Activated CD4-positive, alpha-beta T cell treated with anti-CD3 and anti-CD28 coated beads, Interleukin-2, amount 10 ng/mL, durations not matched to agents 7 days and 5 days (primary cell): ENCODE results near the gene CUL4B. TPM values are rescaled to one million over a fixed set of nuclear protein-coding genes. Genes with fewer than 3 reads are reported as not detected.
"Not testable (repeated sequence)": the region's sequence is repeated elsewhere in the genome, so short reads cannot be mapped to it uniquely, and the experiment has no call there.

ENCODE experiments used
- CTCF ChIA-PET: fragments of 350-600 bp; sonication (Branson Sonifier 250); formaldehyde crosslinking; loops from one replicate; lab custom pipeline; 2021; ENCODE audit warnings: antibody characterized with exemption; lab: Charles Lee
- POLR2A ChIA-PET: fragments of 350-600 bp; sonication (Branson Sonifier 250); formaldehyde crosslinking; loops from one replicate; lab custom pipeline; 2021; ENCODE audit warnings: antibody characterized with exemption; lab: Charles Lee
- DNase-seq: peaks from one replicate; pipeline ENCODE4 v3.0.0-alpha.2; 2020
- H3K27ac Mint-ChIP-seq: one replicate; pipeline ENCODE4 v1.8.0; 2021; ENCODE audit warnings: mild to moderate bottlenecking, moderate library complexity, mixed read lengths
- H3K27me3 Mint-ChIP-seq: one replicate; pipeline ENCODE4 v1.8.0; 2021; ENCODE audit warnings: mixed read lengths
- H3K36me3 Mint-ChIP-seq: one replicate; pipeline ENCODE4 v1.8.0; 2021; ENCODE audit warnings: low read depth, mixed read lengths
- H3K4me1 Mint-ChIP-seq: one replicate; pipeline ENCODE4 v1.8.0; 2021; ENCODE audit warnings: mixed read lengths
- H3K4me3 Mint-ChIP-seq: one replicate; pipeline ENCODE4 v1.8.0; 2021; ENCODE audit warnings: mild to moderate bottlenecking, moderate library complexity, mixed read lengths
- H3K9me3 Mint-ChIP-seq: one replicate; pipeline ENCODE4 v1.8.0; 2021; ENCODE audit warnings: mixed read lengths
- total RNA-seq, 2 experiments: library from RNA; stranded (reverse); gene quantifications; one replicate each; pipeline ENCODE4 v1.2.3, GENCODE V29; 2021

The CUL4B gene
- total RNA-seq, 2 experiments from 2014 or later: 44.8 to 46.2 TPM

- H3K27me3 Mint-ChIP-seq: no peaks in the 10 kb centered on the region
- DNase-seq: no peak
- H3K4me1 Mint-ChIP-seq: no peaks in the 10 kb centered on the region
- no peaks in the 10 kb centered on the region for H3K36me3 Mint-ChIP-seq
- H3K4me3 Mint-ChIP-seq: no peak overlapping the region
- ChIA-PET POLR2A (no interaction called here), CTCF (no interaction called here)
- H3K9me3 Mint-ChIP-seq: no peaks in the 10 kb centered on the region
- H3K27ac Mint-ChIP-seq: no peak overlapping the region
These were observed 48.5 kb downstream of the CUL4B start for GRCh38 chrX:120512222-120512621.

- no peak for DNase-seq
- Mint-ChIP-seq H3K36me3 (no peaks in the 10 kb centered on the region), H3K27ac (no peak overlapping the region), H3K4me1 (no peaks in the 10 kb centered on the region), H3K4me3 (no peak overlapping the region), H3K27me3 (peaks cover 5% of the 10 kb centered on the region), H3K9me3 (no peaks in the 10 kb centered on the region)
- ChIA-PET POLR2A (no interaction called here), CTCF (no interaction called here)
These were observed 56.2 kb downstream of the CUL4B start for GRCh38 chrX:120504569-120504968.

GRCh38 chrX:120499301-120500072 lies 61.3 kb downstream of the CUL4B start:
- H3K9me3 Mint-ChIP-seq: no peaks in the 10 kb centered on the region
- no peak for DNase-seq
- H3K4me3 Mint-ChIP-seq: no peak overlapping the region
- ChIA-PET CTCF (interaction anchor here (0.6 to 0.7 kb wide), 2 partner anchors 22 to 107 kb away, joined by 3 to 4 read pairs; no protein-coding TSS in a partner anchor), POLR2A (no interaction called here)
- H3K4me1 Mint-ChIP-seq: peaks cover 8% of the 10 kb centered on the region
- peaks cover 5% of the 10 kb centered on the region for H3K27me3 Mint-ChIP-seq
- H3K27ac Mint-ChIP-seq: no peak overlapping the region
- no peaks in the 10 kb centered on the region for H3K36me3 Mint-ChIP-seq

- not testable (repeated sequence) for H3K27ac Mint-ChIP-seq
- CTCF ChIA-PET: interaction anchor here (0.6 kb wide), 1 partner anchor 10 kb away, joined by 3 read pairs; no protein-coding TSS in a partner anchor
These were observed 70.6 kb downstream of the CUL4B start for GRCh38 chrX:120490119-120490518.

GRCh38 chrX:120486786-120487185 lies 74.0 kb downstream of the CUL4B start:
- no peaks in the 10 kb centered on the region for H3K36me3 Mint-ChIP-seq
- no peak overlapping the region for H3K4me3 Mint-ChIP-seq
- no peak overlapping the region for H3K27ac Mint-ChIP-seq
- H3K9me3 Mint-ChIP-seq: no peaks in the 10 kb centered on the region
- no peak for DNase-seq
- CTCF ChIA-PET: interaction anchor here (0.6 to 1.4 kb wide), 5 partner anchors 10 to 286 kb away, joined by 3 to 8 read pairs (median 3); partner anchors contain the start of gene LAMP2
- H3K27me3 Mint-ChIP-seq: no peaks in the 10 kb centered on the region
- peaks cover 29% of the 10 kb centered on the region for H3K4me1 Mint-ChIP-seq
- POLR2A ChIA-PET: interaction anchor here (0.5 kb wide), 1 partner anchor 138 kb away, joined by 3 read pairs; no protein-coding TSS in a partner anchor

More at GRCh38 chrX:120490119-120490518, 70.6 kb downstream of the CUL4B start:
- H3K27me3 Mint-ChIP-seq, DNase-seq, H3K9me3 Mint-ChIP-seq, H3K36me3 Mint-ChIP-seq, H3K4me3 Mint-ChIP-seq, POLR2A ChIA-PET: not testable (repeated sequence)
- H3K4me1 Mint-ChIP-seq: peaks cover 28% of the 10 kb centered on the region

- POLR2A ChIA-PET: interaction anchor here (0.5 kb wide), 1 partner anchor 139 kb away, joined by 3 read pairs; no protein-coding TSS in a partner anchor
- Mint-ChIP-seq H3K9me3 (no peaks in the 10 kb centered on the region), H3K27me3 (no peaks in the 10 kb centered on the region), H3K27ac (peak overlapping the region; percentile 95), H3K36me3 (no peaks in the 10 kb centered on the region), H3K4me1 (peaks cover 29% of the 10 kb centered on the region), H3K4me3 (peak overlapping the region; percentile 78)
- peak; percentile 53 for DNase-seq
- CTCF ChIA-PET: interaction anchor here (0.5 to 1.4 kb wide), 10 partner anchors 9 to 289 kb away, joined by 3 to 8 read pairs (median 3); partner anchors contain the start of gene LAMP2
These were observed 74.9 kb downstream of the CUL4B start for GRCh38 chrX:120485638-120486520.

- H3K36me3 Mint-ChIP-seq: no peaks in the 10 kb centered on the region
- DNase-seq: no peak
- no peaks in the 10 kb centered on the region for H3K9me3 Mint-ChIP-seq
These were observed 75.5 kb downstream of the CUL4B start for GRCh38 chrX:120485315-120485637.

GRCh38 chrX:120477453-120477852 lies 83.3 kb downstream of the CUL4B start:
- no peaks in the 10 kb centered on the region for H3K36me3 Mint-ChIP-seq
- POLR2A ChIA-PET: interaction anchor here (0.6 kb wide), 1 partner anchor 69 kb away, joined by 4 read pairs; no protein-coding TSS in a partner anchor
- H3K4me3 Mint-ChIP-seq: no peak overlapping the region
- H3K27ac Mint-ChIP-seq: no peak overlapping the region
- H3K4me1 Mint-ChIP-seq: peaks cover 4% of the 10 kb centered on the region
- no peak for DNase-seq
- no peaks in the 10 kb centered on the region for H3K27me3 Mint-ChIP-seq
- no peaks in the 10 kb centered on the region for H3K9me3 Mint-ChIP-seq
- CTCF ChIA-PET: interaction anchor here (1.0 to 2.6 kb wide), 2 partner anchors 9 to 22 kb away, joined by 3 to 8 read pairs; no protein-coding TSS in a partner anchor

More at GRCh38 chrX:120485315-120485637, 75.5 kb downstream of the CUL4B start:
- Mint-ChIP-seq H3K4me3 (peak overlapping the region; percentile 78), H3K27ac (peak overlapping the region; percentile 95), H3K4me1 (peaks cover 29% of the 10 kb centered on the region), H3K27me3 (no peaks in the 10 kb centered on the region)
- POLR2A ChIA-PET: no interaction called here
- CTCF ChIA-PET: interaction anchor here (0.5 to 1.0 kb wide), 4 partner anchors 19 to 220 kb away, joined by 3 read pairs; no protein-coding TSS in a partner anchor

- Mint-ChIP-seq H3K4me3 (no peak overlapping the region), H3K27ac (no peak overlapping the region), H3K27me3 (no peaks in the 10 kb centered on the region), H3K4me1 (peaks cover 4% of the 10 kb centered on the region), H3K9me3 (no peaks in the 10 kb centered on the region), H3K36me3 (no peaks in the 10 kb centered on the region)
- no peak for DNase-seq
- CTCF ChIA-PET: interaction anchor here (2.6 kb wide), 1 partner anchor 10 kb away, joined by 8 read pairs; no protein-coding TSS in a partner anchor
- POLR2A ChIA-PET: no interaction called here
These were observed 84.0 kb downstream of the CUL4B start for GRCh38 chrX:120476714-120477113.

GRCh38 chrX:120475447-120475846 lies 85.3 kb downstream of the CUL4B start:
- H3K27me3 Mint-ChIP-seq, H3K27ac Mint-ChIP-seq, H3K36me3 Mint-ChIP-seq, H3K4me1 Mint-ChIP-seq, POLR2A ChIA-PET, H3K4me3 Mint-ChIP-seq, H3K9me3 Mint-ChIP-seq: not testable (repeated sequence)
- peak; percentile 11 for DNase-seq
- CTCF ChIA-PET: interaction anchor here (0.6 to 1.0 kb wide), 2 partner anchors 10 to 141 kb away, joined by 3 to 4 read pairs; no protein-coding TSS in a partner anchor
